ENCODE data around the gene IFITM5.
"Not testable (repeated sequence)": the region's sequence is repeated elsewhere in the genome, so short reads cannot be mapped to it uniquely, and the experiment has no call there.

DNA sequence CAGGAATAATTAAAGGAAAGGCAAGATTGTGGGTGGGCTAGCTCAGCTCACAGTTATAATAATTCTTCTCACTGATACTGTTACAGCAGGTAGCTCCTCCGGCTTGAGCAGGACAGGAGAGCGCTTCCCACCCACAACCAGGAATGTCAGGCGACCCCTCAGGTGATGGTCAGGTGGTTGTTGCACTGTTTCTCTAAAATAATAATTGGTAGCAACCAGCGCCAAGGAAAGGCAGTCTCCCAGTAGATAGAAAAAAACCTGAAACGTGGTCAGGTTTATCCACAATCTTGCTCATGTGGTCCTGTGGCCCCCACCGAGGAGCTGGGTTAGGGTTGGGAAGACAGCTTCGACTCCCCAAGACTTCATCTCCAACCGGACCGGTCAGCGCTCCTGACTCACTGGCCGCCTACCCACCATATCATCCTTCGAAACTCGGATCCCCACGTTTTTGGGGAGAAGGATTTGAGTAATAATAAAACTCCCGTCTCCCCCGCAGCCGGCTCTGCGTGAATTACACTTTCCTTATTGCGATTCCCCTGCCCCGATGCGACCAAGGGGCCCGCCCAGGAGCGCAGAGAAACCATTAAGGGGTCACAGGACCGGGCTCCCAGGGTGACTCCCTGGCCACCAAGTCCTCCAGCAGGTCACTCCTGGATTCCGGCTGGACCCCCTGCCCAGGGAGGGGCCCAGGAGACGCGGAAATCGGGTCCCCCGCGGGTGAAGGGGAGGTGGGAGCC lies 18.5 kb upstream of the IFITM5 start:
- TF ChIP-seq, protein P1, sequence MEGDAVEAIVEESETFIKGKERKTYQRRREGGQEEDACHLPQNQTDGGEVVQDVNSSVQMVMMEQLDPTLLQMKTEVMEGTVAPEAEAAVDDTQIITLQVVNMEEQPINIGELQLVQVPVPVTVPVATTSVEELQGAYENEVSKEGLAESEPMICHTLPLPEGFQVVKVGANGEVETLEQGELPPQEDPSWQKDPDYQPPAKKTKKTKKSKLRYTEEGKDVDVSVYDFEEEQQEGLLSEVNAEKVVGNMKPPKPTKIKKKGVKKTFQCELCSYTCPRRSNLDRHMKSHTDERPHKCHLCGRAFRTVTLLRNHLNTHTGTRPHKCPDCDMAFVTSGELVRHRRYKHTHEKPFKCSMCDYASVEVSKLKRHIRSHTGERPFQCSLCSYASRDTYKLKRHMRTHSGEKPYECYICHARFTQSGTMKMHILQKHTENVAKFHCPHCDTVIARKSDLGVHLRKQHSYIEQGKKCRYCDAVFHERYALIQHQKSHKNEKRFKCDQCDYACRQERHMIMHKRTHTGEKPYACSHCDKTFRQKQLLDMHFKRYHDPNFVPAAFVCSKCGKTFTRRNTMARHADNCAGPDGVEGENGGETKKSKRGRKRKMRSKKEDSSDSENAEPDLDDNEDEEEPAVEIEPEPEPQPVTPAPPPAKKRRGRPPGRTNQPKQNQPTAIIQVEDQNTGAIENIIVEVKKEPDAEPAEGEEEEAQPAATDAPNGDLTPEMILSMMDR (IDR thresholded peaks at IDR 0.05; ENCODE audit: poor library complexity): not testable (repeated sequence)
- TF ChIP-seq EZH2 (IDR thresholded peaks at IDR 0.05; ENCODE audit: borderline replicate concordance); EZH2phosphoT487 (IDR thresholded peaks at IDR 0.05; ENCODE audit: low read depth, severe bottlenecking, unreplicated experiment): not testable (repeated sequence)
